ENCODE data around the gene RNF208.
"Not testable (repeated sequence)": the region's sequence is repeated elsewhere in the genome, so short reads cannot be mapped to it uniquely, and the experiment has no call there.

RNF208 gene

GRCh38 chr9:137252555-137253506, 30.8 kb upstream of the RNF208 start:
- no peak for DNase-seq

GRCh38 chr9:137251490-137252268, 29.6 kb upstream of the RNF208 start:
- DNase-seq: no peak

- DNase-seq: no peak
These were observed 29.1 kb upstream of the RNF208 start, which contains the start of gene STPG3 for GRCh38 chr9:137251194-137251461. TSS of gene STPG3 (plus strand) at chr9:137251286. CDS start at chr9:137251287, 1 bp downstream.

GRCh38 chr9:137250329-137251193, 28.5 kb upstream of the RNF208 start:
- DNase-seq: no peak

- DNase-seq: no peak
These were observed 25.8 kb upstream of the RNF208 start for GRCh38 chr9:137247916-137248175.

GRCh38 chr9:137247135-137247915, 25.3 kb upstream of the RNF208 start:
- DNase-seq: no peak

GRCh38 chr9:137245450-137246421, 23.7 kb upstream of the RNF208 start:
- no peak for DNase-seq

GRCh38 chr9:137244486-137245449, 22.7 kb upstream of the RNF208 start:
- DNase-seq: no peak

- no peak for DNase-seq
These were observed 21.8 kb upstream of the RNF208 start for GRCh38 chr9:137243626-137244485.

- DNase-seq: not testable (repeated sequence)
These were observed 21.2 kb upstream of the RNF208 start for GRCh38 chr9:137243266-137243625.

- no peak for DNase-seq
These were observed 20.5 kb upstream of the RNF208 start for GRCh38 chr9:137242269-137243203.

- no peak for DNase-seq
These were observed 19.6 kb upstream of the RNF208 start for GRCh38 chr9:137241490-137242268.

GRCh38 chr9:137240841-137241489, 18.9 kb upstream of the RNF208 start, which contains the start of gene TUBB4B:
TSS of gene TUBB4B (plus strand) at chr9:137241287. CDS start at chr9:137241361, 74 bp downstream.
- DNase-seq: peak; percentile 99 to 100

- DNase-seq: peak in 1 of 2 experiments; percentile 70
These were observed 18.3 kb upstream of the RNF208 start for GRCh38 chr9:137240318-137240840.

- not testable (repeated sequence) for DNase-seq
These were observed 17.6 kb upstream of the RNF208 start for GRCh38 chr9:137239541-137240200.

Measured in SW 1271 (cell line).